Subcutaneous preadipocyte (primary cell): ENCODE measurements around the gene DYNLT2. TPM values are rescaled to one million over a fixed set of nuclear protein-coding genes. Genes with fewer than 3 reads are reported as not detected.

ENCODE experiments used
- total RNA-seq: library from RNA; depleted of rRNA; stranded (reverse); fragments of >200 nt; gene quantifications from 2 replicates; pipeline ENCODE4 v1.2.3, GENCODE V29; 2012

Gene DYNLT2
- total RNA-seq = 0.37 and 0.98 TPM in 2 replicates

GRCh38 chr6:169751242-169752073 is at the start of gene DYNLT2, which contains the start of gene ERMARD:
DYNLT2 (minus strand) TSS chr6:169751572; CDS start chr6:169751458, 114 bp downstream.
ERMARD (plus strand) TSS chr6:169751622; CDS start chr6:169751658, 36 bp downstream.

DNA sequence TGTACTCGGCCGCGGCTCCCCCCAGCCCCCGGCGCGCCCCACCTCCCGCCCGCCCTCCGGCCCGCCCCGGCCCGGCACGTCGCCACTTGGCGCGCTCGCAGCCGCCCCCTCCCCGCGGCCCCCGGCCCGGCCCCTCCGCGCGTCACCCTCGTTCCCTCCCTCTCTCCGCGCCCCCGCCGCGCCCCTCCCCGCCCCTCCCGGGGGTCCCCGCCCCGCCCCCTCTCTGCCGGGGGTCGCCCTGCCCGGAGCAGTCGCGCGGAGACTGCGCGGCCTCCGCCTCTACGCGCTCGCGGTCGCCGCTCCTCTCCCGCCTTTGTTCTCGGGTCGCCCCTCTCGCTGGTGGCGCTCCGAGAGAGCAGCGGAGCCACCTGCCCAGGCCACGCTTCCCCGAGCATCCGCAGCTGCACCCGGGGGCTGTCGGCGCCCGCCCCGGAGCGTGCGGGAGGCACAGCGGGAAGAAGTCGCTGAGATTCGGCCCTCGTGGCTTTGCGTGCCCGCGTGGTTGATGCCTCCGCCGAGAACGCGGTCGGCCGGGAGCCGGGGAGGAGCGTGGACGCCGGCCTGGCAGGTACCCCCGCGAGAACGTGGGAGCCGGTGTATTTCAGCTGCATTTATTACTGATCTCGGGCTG is 26.8 kb downstream of the DYNLT2 start, which contains the start of gene PHF10:
TSS of gene PHF10 (minus strand) at position 7 of the 631 bp plus-strand sequence. CDS start 569 bp downstream, outside the sequence.

GRCh38 chr6:169701954-169702839 is 49.2 kb downstream of the DYNLT2 start, which contains the start of the genes C6orf120 and WDR27:
C6orf120 (plus strand) TSS chr6:169702126; CDS start chr6:169702460, 334 bp downstream.
WDR27 (minus strand) TSS chr6:169702029; CDS start chr6:169689005, 13,024 bp downstream.

Other genes starting within 250 kb of the DYNLT2 start
- gene WDR27, start 49.5 kb downstream of the DYNLT2 start, total RNA-seq = 22.4 and 27.6 TPM in 2 replicates
- gene C6orf120, start 49.4 kb downstream of the DYNLT2 start, total RNA-seq = 38.9 and 47.3 TPM in 2 replicates
- gene PHF10, start 27.1 kb downstream of the DYNLT2 start, total RNA-seq = 8.1 and 8.8 TPM in 2 replicates
- gene ERMARD, start 50 bp upstream of the DYNLT2 start, total RNA-seq = 18.7 and 19.0 TPM in 2 replicates